Stimulated activated CD4-positive, alpha-beta T cell treated with anti-CD3 and anti-CD28 coated beads, Interleukin-15, amount 100 ng/mL, for 48 hours (primary cell): ENCODE data around the gene PRKAB2.
A peak's percentile ranks its signal among the peaks of the same experiment; 100 is the strongest.
"Not testable (repeated sequence)": the region's sequence is repeated elsewhere in the genome, so short reads cannot be mapped to it uniquely, and the experiment has no call there.

Source experiments
- DNase-seq, 2 donors: peaks; one replicate each; pipeline ENCODE4 v3.0.0-alpha.2; 2020; ENCODE audit warnings: low read depth in 2 of 2

The PRKAB2 gene, protein sequence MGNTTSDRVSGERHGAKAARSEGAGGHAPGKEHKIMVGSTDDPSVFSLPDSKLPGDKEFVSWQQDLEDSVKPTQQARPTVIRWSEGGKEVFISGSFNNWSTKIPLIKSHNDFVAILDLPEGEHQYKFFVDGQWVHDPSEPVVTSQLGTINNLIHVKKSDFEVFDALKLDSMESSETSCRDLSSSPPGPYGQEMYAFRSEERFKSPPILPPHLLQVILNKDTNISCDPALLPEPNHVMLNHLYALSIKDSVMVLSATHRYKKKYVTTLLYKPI

DNA sequence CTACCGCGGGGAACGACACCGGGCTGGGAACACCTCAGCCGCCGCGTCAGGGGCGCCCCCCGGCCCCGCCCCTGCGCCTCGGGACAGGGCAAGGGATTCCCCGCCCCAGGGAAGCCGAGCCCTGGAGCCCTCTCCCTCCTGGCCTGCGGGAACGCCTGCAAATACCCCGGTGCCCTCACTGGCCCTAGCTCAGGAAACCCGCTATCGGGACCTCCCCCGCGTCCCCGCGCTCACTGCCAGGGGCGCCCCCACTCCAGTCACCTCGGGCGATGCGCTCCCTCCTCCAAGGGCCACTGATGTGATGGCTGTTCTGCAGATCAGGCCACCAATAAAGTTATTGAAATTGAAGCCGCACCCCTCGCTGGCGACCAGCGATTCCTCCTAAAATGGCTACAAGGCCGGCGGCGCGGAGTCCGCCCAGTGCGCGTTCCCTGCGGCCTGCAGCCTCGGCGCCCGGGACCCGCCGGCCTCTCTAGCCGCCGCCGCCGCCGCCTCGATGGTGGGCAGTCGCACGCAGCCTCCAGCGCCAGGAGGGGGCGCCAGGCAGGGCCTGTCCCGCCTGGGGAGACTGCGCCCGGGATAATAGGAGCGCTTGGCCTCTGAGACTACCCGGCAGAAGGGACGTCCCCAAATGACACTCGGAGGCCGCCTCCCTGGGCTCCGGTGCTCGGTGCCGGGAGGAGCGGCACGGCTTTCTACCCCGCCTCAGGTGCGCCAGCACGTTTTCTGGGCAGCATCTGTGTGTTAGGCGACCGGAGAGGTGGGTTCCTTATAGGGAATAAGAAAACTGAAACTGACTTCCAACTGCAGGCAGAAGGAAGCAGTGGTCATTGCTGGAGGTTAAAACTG is at the start of gene PRKAB2:
Gene PRKAB2, minus strand, starts transcription at position 303 of the 849 bp plus-strand sequence. CDS start 326 bp downstream, outside the sequence.
- DNase-seq = peak; percentile 86 to 90

DNA sequence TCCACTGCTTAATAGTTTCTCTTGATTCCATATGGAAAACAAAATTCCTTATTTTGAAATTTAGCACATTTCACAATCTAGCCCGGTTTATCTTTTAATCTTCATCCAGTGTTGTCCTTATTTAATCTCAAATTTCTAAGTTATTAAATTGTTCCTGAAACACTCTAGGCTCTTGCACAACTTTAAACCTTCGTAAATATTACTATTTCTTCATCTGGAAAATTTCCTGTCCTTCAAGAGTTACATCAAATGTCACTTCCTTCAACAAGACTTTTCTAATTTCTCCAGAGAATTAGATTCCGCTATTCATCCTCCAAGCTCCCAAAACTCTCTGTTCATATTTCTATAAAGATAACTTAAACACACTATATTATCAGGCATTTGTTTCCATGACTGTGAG is 46.3 kb upstream of the PRKAB2 start:
- DNase-seq = no peak

DNA sequence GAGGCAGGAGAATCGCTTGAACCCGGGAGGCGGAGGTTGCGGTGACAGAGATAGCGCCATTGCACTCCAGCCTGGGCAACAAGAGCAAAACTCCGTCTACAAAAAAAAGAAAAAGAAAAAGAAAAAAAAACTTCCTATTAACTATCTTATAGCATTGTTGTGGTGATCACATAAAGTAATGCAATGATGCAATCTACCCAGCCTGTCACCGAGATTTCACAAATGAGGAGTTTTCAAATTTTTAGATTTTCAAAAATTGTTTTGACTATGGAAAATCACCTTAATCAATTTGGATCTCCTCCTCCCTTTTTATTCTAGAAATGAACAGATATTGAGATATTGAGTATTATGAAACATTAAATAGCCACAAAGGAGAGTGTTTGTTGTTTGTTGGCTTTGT is 44.9 kb upstream of the PRKAB2 start:
- DNase-seq = no peak

DNA sequence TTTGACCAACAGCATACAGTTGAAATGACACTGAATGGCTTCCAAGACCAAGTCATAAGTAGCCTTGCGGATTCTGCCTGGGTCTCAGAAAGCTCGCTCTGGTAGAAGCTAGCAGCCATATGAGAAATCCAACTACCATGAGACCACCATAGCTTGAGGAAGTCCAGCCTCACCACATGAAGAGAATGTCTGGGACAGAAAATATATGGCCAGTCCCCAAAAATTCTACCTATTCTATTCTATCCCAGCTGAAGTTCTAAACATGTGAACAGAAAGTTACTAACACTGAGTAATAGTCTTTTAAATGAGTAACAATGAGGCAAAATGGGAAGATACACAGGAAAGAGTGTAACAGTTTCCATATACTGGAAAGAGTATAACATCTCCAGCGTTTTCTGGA is 43.9 kb upstream of the PRKAB2 start:
- DNase-seq = no peak

GRCh38 chr1:147215540-147215916 is 43.3 kb upstream of the PRKAB2 start:
- DNase-seq = no peak

DNA sequence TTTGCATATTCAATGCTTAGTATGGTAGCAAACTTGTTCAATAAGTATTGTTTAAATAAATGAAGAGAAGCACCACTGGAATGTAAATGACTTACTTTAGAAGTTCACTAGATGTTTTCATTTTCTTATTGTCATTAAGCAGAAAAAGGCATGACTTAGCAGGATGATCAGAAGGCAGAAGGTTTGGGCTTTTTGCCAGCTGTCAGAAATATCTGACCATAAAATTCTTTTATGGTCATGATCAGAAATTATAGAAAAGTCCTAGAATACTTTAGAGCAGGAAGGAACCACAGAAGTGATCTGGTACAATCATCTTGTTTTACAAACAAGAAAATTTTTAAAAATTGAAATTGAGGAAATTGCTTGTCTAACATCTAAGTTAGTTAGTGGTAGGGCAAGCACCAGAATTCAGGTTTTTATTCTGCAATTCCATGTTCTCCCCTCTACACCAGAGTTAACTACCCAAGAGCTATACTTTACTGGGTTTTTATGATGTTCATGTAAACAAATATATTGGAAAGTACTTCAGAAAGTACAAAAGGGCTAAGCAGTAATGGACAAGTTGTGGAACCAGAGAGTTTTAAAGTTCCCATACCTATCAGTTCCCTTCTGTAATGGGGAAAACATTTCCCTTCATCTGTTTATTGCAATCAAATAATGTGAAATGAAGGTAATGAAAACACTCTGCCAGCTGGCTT is 42.7 kb upstream of the PRKAB2 start:
- DNase-seq = no peak

- DNase-seq = no peak
Measured at GRCh38 chr1:147214325-147214724, 42.1 kb upstream of the PRKAB2 start.

DNA sequence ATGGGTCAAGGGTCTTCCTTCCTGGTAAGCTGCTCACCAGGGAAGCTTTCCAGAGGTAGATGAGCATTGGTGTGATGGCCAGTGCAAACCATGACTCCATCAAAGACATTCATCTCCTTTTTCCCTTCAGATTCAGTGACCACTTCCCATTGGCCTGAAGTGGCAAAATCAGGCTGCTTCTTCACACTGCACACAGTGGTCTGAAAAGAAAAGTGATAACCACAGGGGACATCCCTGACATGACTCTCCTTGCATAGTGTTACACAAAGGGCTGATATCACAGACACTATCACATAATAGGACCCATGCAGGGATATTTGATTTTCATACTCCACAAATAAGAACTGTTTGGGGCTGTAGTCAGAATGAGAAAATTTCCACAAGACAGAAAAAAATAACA is 41.0 kb upstream of the PRKAB2 start:
- DNase-seq = no peak

- no peak for DNase-seq
Measured at GRCh38 chr1:147211577-147211976, 39.3 kb upstream of the PRKAB2 start.

DNA sequence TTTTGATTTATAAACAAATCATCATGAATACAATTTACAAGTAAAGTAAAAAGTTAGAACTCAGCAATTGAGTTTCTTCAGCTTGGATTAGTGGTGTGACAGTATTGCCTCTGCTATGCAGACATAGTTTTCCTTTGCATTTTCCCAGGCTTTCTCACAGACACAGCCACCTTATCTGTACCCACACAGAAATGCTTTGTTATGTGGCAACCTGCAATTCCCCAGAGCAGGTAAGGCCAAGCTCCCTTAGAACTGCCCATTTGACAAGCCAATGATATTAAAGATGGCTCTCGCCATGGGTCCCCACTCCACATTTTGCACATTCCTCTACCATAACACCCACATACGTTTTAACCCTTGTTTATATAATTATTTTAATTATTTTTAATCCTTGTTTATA is 38.7 kb upstream of the PRKAB2 start:
- no peak for DNase-seq

- no peak for DNase-seq
Measured at GRCh38 chr1:147209825-147210821, 37.9 kb upstream of the PRKAB2 start.

DNA sequence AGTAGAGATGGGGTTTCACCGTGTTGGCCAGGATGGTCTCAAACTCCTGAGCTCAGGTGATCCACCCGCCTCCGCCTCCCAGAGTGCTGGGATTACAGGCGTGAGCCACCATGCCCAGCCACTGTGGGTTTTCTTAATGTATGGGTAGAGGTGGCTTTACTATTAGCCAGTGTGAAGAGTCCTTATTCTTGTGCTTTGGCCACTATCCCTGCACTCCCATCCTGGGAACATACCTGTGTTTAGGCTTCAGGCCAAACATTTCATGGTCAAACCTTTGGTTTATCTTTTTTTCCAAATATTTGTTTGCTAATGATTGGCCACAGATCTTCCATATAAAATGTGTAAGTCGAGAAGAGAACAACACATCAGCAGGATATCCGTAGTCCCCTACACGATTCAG is 36.3 kb upstream of the PRKAB2 start:
- DNase-seq = no peak

DNA sequence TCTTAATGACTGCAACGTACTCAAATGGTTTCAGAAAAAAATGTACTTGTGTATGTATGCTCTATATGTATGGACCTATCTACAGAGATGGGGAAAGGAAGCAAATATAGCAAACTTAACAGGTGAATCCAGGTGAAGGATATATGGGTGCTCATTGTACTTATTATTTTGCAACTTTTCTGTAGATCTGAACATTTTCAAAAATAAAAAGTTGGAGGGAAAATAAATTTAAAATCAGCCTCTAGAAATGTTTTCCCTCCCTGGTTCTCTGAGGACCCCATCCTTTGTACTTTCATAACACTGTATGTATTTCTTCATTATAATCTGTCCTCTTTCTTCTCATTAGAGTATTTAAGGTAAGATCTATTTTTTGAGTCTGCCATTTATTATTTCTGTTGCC is 34.9 kb upstream of the PRKAB2 start:
- no peak for DNase-seq

GRCh38 chr1:147204080-147204479 is 31.8 kb upstream of the PRKAB2 start:
- no peak for DNase-seq

- no peak for DNase-seq
Measured at GRCh38 chr1:147202576-147202975, 30.3 kb upstream of the PRKAB2 start.

DNA sequence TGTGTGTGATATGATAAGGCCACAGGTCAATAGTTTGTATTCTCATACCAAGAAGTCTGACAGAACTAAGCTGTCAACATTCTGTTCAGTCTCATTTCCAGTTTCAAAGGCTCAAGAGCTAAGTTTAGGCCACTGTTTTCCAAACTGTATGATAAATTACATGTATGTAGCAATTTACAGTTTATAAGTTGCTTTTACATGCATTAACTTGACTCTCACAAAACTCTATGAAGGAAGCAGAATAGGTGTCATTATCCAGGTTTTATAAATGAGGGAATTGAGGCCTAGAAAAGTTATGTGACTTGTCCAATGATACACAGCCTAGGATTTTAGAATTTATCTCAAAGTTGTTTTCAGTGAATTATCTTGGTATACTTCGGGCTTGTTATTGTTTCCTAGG is 29.5 kb upstream of the PRKAB2 start:
- DNase-seq = no peak

GRCh38 chr1:147201276-147201675 is 29.0 kb upstream of the PRKAB2 start:
- DNase-seq = no peak

DNA sequence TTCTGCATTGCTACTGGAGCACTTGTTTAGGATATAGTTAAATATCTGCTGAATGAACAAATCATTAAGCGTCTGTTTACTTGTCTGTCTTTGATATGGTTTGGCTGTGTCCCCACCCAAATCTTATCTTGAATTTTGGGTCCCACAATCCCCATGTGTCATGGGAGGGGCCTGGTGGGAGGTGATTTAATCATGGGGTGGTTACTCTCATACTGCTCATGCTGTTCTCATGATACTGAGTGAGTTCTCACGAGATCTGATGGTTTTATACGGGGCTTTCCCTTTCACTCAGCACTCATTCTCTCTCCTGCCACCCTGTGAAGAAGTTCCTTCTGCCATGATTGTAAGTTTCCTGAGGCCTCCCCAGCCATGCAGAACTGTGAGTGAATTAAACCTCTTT is 25.1 kb upstream of the PRKAB2 start:
- DNase-seq = not testable (repeated sequence)

GRCh38 chr1:147189514-147189913 is 17.2 kb upstream of the PRKAB2 start:
- DNase-seq = no peak

GRCh38 chr1:147185432-147185831 is 13.2 kb upstream of the PRKAB2 start:
- DNase-seq = no peak

DNA sequence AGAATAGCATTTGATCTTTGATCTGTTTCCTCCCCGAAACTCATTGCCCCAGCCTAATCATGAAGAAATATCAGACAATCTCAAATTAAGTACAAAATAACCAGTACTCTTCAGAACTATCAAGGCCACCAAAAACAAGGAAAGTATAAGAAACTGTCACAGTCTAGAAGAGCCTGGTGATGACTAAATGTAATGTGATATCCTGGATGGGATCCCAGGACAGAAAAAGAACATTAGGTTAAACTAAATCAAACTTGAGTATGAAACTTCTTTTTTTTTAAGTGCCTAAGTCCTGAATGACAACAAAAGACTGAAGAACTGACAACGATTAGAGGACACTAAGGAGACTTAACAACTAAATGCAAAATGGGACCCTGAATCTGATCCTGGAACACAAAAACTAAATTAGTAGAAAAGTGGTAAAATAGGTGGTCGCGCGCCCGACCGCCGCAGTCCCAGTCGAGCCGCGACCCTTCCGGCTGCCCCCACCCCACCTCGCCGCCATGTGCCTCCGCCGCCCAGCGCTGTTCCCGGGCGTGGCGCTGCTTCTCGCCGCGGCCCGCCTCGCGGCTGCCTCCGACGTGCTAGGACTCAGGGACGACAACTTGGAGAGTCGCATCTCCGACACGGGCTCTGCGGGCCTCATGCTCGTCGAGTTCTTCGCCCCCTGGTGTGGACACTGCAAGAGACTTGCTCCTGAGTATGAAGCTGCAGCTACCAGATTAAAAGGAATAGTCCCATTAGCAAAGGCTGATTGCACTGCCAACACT is 5.5 kb upstream of the PRKAB2 start:
- DNase-seq = no peak
